ENCODE measurements around the gene NUCKS1.

NUCKS1 gene

GRCh38 chr1:205664399-205665017, 85.5 kb downstream of the NUCKS1 start:
- H3K9me2 ChIP-seq (ENCODE audit: low read depth, low read length), result no peaks in the 10 kb centered on the region
- H4K20me1 ChIP-seq (ENCODE audit: insufficient read depth, low read length), result no peaks in the 10 kb centered on the region
- H2AFZ ChIP-seq (ENCODE audit: low read length), result no peak overlapping the region
- H3F3A ChIP-seq (ENCODE audit: insufficient read depth, low read length), result no peaks in the 10 kb centered on the region
- no peaks in the 10 kb centered on the region for H3K9me3 ChIP-seq (ENCODE audit: low read length)
- H3K79me2 ChIP-seq (ENCODE audit: insufficient read depth, low read length), result no peaks in the 10 kb centered on the region
- H3K36me3 ChIP-seq (ENCODE audit: insufficient read depth, low read length), result no peaks in the 10 kb centered on the region
- peaks cover 6% of the 10 kb centered on the region; the same call in 1 of the 2 replicates for H3K27me3 ChIP-seq (ENCODE audit: insufficient read depth, low read length)
- TF ChIP-seq EZH2 (IDR thresholded peaks at IDR 0.05; ENCODE audit: borderline replicate concordance, low read length) (no peak), CTCF (IDR thresholded peaks at IDR 0.05; ENCODE audit: low read length) (no peak)
- H3K4me3 ChIP-seq (ENCODE audit: low read depth, low read length, poor library complexity, severe bottlenecking), result no peak overlapping the region
- no peak overlapping the region for H3K9ac ChIP-seq (ENCODE audit: low read length)
- no peak overlapping the region for H3K27ac ChIP-seq (ENCODE audit: low read depth, low read length, poor library complexity, severe bottlenecking)
- H3K4me2 ChIP-seq (ENCODE audit: low read length), result no peak overlapping the region
- H3K4me1 ChIP-seq (ENCODE audit: insufficient read depth, low read length, severe bottlenecking), result peaks cover 9% of the 10 kb centered on the region

GRCh38 chr1:205663286-205663936, 86.6 kb downstream of the NUCKS1 start:
- Histone ChIP-seq H3K27ac (ENCODE audit: low read depth, low read length, poor library complexity, severe bottlenecking) (no peak overlapping the region), H3K9ac (ENCODE audit: low read length) (no peak overlapping the region), H3K4me1 (ENCODE audit: insufficient read depth, low read length, severe bottlenecking) (peaks cover 9% of the 10 kb centered on the region)

More at GRCh38 chr1:205663286-205663936, 86.6 kb downstream of the NUCKS1 start:
- no peaks in the 10 kb centered on the region for H3F3A ChIP-seq (ENCODE audit: insufficient read depth, low read length)
- H3K9me3 ChIP-seq (ENCODE audit: low read length), result no peaks in the 10 kb centered on the region
- H3K4me3 ChIP-seq (ENCODE audit: low read depth, low read length, poor library complexity, severe bottlenecking), result no peak overlapping the region
- no peaks in the 10 kb centered on the region for H4K20me1 ChIP-seq (ENCODE audit: insufficient read depth, low read length)
- H3K79me2 ChIP-seq (ENCODE audit: insufficient read depth, low read length), result no peaks in the 10 kb centered on the region
- no peak overlapping the region for H3K4me2 ChIP-seq (ENCODE audit: low read length)
- peaks cover 6% of the 10 kb centered on the region; the same call in 1 of the 2 replicates for H3K27me3 ChIP-seq (ENCODE audit: insufficient read depth, low read length)
- TF ChIP-seq CTCF (IDR thresholded peaks at IDR 0.05; ENCODE audit: low read length), result no peak
- no peak for TF ChIP-seq EZH2 (IDR thresholded peaks at IDR 0.05; ENCODE audit: borderline replicate concordance, low read length)
- no peak overlapping the region for H2AFZ ChIP-seq (ENCODE audit: low read length)
- no peaks in the 10 kb centered on the region for H3K36me3 ChIP-seq (ENCODE audit: insufficient read depth, low read length)
- H3K9me2 ChIP-seq (ENCODE audit: low read depth, low read length), result no peaks in the 10 kb centered on the region

All from OCI-LY1 (cell line).